GM10847 (cell line): ENCODE measurements around the gene MTG2.

Source experiments
- POLR2A ChIP-seq: IDR thresholded peaks from 2 replicates; pipeline ENCODE4 v1.6.1; 2011; ENCODE audit not compliant: insufficient read length; ENCODE audit errors: extremely low read depth

Gene MTG2

GRCh38 chr20:62232770-62233645, 50.2 kb downstream of the MTG2 start:
- no peak for TF ChIP-seq POLR2A

- TF ChIP-seq POLR2A = no peak
Observed at GRCh38 chr20:62233684-62234083, 50.9 kb downstream of the MTG2 start.

- no peak for TF ChIP-seq POLR2A
Observed at GRCh38 chr20:62234339-62234738, 51.5 kb downstream of the MTG2 start.

- no peak for TF ChIP-seq POLR2A
Observed at GRCh38 chr20:62235001-62235776, 52.4 kb downstream of the MTG2 start.

- TF ChIP-seq POLR2A = no peak
Observed at GRCh38 chr20:62235777-62236157, 52.9 kb downstream of the MTG2 start.

- no peak for TF ChIP-seq POLR2A
Observed at GRCh38 chr20:62236200-62236599, 53.4 kb downstream of the MTG2 start.

- TF ChIP-seq POLR2A = no peak
Observed at GRCh38 chr20:62236766-62237513, 54.1 kb downstream of the MTG2 start.

- no peak for TF ChIP-seq POLR2A
Observed at GRCh38 chr20:62237514-62237800, 54.6 kb downstream of the MTG2 start.

- TF ChIP-seq POLR2A = no peak
Observed at GRCh38 chr20:62237801-62238568, 55.2 kb downstream of the MTG2 start, which contains the start of gene OSBPL2. TSS of gene OSBPL2 (plus strand) at chr20:62238521. CDS start at chr20:62256185, 17,664 bp downstream.

- no peak for TF ChIP-seq POLR2A
Observed at GRCh38 chr20:62238569-62239277, 55.9 kb downstream of the MTG2 start.

- TF ChIP-seq POLR2A = no peak
Observed at GRCh38 chr20:62239278-62239879, 56.6 kb downstream of the MTG2 start.

GRCh38 chr20:62240020-62240685, 57.3 kb downstream of the MTG2 start:
- no peak for TF ChIP-seq POLR2A

GRCh38 chr20:62241506-62241905, 58.7 kb downstream of the MTG2 start:
- no peak for TF ChIP-seq POLR2A
